RWPE1 (cell line): ENCODE measurements around the gene SSRP1.

Experiments
- CTCF ChIA-PET: fragments of 350-600 bp; sonication (Branson Sonifier 250); formaldehyde crosslinking; extraction: SDS; loops from one replicate; lab custom pipeline; 2021; lab: Yijun Ruan, JAX
- POLR2A ChIA-PET: fragments of 400-600 bp; formaldehyde crosslinking; extraction: SDS; loops from one replicate; lab custom pipeline; 2020; ENCODE audit warnings: antibody characterized with exemption; ENCODE audit not compliant: low non-redundant PET; lab: Yijun Ruan, JAX
- DNase-seq: peaks from one replicate; pipeline ENCODE4 v3.0.0; 2012; ENCODE audit warnings: low spot score
- H3K27ac ChIP-seq: fragments of 450-650 bp; 2 replicates; pipeline ENCODE4 v1.5.1; 2017
- TF ChIP-seq, protein P1 (sequence below): fragments of 450-650 bp; conservative IDR thresholded peaks from 2 replicates; pipeline ENCODE4 v1.5.1; 2017; ENCODE audit warnings: low read depth, mild to moderate bottlenecking

SSRP1 gene

DNA sequence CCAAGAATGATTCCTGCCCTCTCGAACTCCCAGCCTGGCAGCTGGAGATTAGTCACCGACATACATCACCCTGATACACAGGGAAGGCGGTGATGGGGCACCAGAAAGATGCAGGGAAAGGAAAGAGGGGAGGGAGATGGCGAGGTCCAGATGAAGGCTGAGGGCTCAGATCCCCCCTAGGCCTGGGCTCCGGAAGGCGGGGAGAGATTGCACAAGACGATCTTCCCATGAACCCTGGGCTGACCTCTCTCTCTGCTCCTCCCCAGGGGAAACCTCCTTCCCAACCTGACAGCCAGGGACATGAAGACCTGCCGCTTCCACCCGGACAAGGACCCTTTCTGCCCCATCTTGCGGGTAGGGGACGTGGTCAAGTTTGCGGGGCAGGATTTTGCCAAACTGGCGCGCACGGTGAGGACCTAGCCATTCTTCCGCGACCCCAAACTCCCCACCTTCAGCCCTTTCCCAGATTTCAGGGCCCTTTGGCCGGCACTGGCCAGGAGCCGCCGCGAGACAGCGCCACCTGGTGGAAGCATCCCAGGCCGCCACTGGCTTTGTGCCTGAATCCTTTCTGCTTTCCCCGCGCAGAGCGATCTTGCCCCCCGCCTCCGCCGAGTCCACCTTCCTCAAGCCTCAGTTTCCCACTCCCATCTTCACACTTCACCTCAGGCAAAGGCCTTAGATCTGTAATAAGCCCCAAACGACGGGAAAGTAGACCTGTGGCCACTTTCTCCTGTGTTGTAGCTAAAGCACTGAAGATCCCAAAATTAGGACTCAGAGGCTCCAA, 14.0 kb upstream of the SSRP1 start:
- POLR2A ChIA-PET: interaction anchor here (0.7 kb wide), 1 partner anchor 22 kb away, joined by 7 read pairs; no protein-coding TSS in a partner anchor
- peak; percentile 55 for DNase-seq
- CTCF ChIA-PET: interaction anchor here (0.5 to 1.0 kb wide), 13 partner anchors 11 to 1155 kb away, joined by 3 to 9 read pairs (median 3); no protein-coding TSS in a partner anchor
- H3K27ac ChIP-seq: no peak overlapping the region
- TF ChIP-seq, protein P1, sequence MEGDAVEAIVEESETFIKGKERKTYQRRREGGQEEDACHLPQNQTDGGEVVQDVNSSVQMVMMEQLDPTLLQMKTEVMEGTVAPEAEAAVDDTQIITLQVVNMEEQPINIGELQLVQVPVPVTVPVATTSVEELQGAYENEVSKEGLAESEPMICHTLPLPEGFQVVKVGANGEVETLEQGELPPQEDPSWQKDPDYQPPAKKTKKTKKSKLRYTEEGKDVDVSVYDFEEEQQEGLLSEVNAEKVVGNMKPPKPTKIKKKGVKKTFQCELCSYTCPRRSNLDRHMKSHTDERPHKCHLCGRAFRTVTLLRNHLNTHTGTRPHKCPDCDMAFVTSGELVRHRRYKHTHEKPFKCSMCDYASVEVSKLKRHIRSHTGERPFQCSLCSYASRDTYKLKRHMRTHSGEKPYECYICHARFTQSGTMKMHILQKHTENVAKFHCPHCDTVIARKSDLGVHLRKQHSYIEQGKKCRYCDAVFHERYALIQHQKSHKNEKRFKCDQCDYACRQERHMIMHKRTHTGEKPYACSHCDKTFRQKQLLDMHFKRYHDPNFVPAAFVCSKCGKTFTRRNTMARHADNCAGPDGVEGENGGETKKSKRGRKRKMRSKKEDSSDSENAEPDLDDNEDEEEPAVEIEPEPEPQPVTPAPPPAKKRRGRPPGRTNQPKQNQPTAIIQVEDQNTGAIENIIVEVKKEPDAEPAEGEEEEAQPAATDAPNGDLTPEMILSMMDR: peak; percentile 85

DNA sequence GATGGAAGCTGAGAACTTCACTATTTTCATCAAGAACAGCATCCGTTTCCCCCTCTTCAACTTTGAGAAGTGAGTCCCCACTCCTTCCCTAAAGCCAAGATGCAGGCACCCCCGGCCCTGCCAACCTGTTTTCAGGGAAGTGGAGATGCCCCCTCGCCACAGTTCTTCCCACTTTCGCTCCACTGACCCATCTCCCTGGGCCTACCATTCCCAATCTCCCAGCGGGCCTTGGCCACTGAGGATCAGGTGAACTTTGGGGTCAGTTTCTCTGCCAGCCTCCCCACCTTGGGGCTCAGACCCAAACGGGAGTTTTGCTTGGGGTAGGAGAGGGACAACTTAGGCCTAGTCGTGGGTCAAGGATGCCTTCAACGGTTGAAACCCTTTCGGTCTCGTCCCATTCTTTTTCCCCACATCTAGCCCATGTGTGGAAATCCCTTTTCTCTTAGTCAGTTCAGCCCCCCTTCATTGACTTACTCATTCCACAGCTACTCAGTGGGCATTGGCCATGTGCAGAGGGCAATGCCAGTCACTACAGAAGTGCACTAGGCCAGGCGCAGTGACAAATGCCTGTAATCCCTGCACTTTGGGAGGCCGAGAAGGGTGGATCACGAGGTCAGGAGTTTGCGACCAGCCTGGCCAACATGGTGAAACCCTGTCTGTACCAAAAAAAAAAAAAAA, 13.1 kb upstream of the SSRP1 start:
- TF ChIP-seq, protein P1: no peak
- H3K27ac ChIP-seq: no peak overlapping the region
- DNase-seq: no peak
- ChIA-PET POLR2A (interaction anchor here (0.7 kb wide), 1 partner anchor 21 kb away, joined by 7 read pairs; no protein-coding TSS in a partner anchor), CTCF (interaction anchor here (0.6 to 1.5 kb wide), 5 partner anchors 129 to 470 kb away, joined by 3 to 5 read pairs (median 3); no protein-coding TSS in a partner anchor)

DNA sequence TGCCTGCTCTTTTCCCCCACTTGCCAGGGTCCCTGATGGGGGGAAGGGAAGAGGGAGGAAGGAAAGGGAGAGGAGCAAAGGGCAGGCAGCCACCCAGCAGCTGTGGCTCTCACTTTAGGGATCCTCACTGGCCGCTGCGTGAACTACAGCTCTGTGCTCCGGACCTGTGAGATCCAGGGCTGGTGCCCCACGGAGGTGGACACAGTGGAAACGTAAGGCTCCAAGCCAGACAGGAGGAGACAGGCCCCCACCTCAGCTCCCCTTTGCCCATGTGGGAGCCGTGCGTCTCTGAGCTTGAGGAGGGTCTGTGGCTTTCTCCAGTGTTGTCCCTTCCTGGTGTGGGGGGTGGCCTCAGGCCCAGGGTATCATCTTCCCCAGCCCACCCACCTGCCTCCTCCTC, 12.4 kb upstream of the SSRP1 start:
- ChIA-PET CTCF (interaction anchor here (1.1 to 1.5 kb wide), 2 partner anchors 131 to 296 kb away, joined by 3 read pairs; no protein-coding TSS in a partner anchor), POLR2A (no interaction called here)

DNA sequence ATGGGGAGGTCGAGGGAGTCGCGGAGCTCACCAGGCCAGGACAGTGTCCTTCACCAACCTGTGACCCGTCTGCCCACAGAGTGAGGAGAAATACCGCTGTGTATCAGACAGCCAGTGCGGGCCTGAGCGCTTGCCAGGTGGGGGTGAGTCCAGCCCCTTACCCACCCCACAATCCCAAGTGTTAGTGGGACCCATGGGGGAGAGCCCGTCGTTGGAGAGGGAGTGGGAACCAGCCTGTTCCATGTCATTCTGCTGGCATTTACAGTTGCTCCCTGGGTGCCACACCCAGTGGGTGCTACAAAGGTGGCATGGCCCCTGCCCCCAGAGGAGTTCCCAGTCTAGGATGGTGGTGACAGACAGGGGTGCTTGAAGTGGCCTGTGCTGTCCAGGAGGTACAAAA, 11.6 kb upstream of the SSRP1 start:
- ChIA-PET CTCF (interaction anchor here (1.5 kb wide), 1 partner anchor 297 kb away, joined by 3 read pairs; no protein-coding TSS in a partner anchor), POLR2A (no interaction called here)
- TF ChIP-seq, protein P1: no peak
- no peak for DNase-seq
- H3K27ac ChIP-seq: no peak overlapping the region

More for the DNA sequence above, 12.4 kb upstream of the SSRP1 start:
- no peak overlapping the region for H3K27ac ChIP-seq
- DNase-seq: no peak
- TF ChIP-seq, protein P1: no peak

DNA sequence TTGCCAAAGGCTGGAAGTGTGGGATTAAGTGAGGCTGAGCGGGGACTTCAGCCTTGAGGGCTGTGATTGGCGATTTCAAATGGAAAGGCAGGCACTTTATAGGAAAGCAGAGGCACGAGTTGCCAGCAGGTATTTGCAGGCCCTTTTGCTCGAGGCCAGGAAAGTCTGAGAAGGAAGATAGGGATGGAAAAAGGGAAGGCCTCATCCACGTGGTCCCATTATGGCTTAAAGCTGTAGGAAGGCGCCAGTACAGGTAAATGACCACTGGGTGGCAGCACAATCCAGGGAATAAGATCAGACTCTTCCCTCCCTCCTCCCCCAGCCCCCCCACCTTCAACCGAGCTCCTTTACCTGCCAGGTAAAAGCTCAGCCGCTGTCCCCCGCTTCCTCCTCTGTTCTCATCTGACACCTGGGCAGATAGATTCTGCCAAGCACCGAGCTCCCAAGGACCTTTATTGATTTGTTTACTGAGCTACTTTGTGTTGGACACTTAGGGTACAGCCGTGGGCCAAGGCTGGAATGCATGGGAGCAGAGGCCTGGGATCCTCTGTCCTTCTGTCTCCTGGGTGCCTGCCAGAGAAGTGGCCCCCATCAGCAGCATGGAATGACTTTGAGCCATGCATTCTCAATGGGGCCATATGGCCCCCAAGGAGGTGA, 10.0 kb upstream of the SSRP1 start:
- no peak overlapping the region for H3K27ac ChIP-seq
- TF ChIP-seq, protein P1: peak; percentile 70
- CTCF ChIA-PET: interaction anchor here (0.5 to 1.7 kb wide), 10 partner anchors 53 to 299 kb away, joined by 3 to 13 read pairs (median 4); partner anchors contain the start of gene UBE2L6
- POLR2A ChIA-PET: no interaction called here
- DNase-seq: peak; percentile 90

DNA sequence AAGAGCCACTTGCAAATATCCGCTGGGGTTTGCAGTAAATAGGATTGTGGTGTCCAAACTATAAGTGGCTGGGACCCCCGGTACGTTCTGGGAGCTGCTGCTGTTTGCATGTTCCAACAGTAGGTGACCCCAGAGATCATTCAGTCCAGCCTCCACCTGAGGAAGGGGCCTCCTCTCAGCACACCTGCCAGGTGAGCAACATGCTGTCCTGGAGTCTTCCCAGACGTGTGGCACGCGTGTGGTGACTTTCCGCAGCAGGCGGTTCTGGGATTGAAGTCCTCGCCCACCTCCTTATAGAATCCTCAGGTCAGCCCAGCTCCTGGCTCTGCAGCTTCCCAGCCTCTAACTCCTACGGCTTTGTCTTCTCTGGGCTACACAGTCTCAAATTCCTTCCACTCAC, 9.1 kb upstream of the SSRP1 start:
- TF ChIP-seq, protein P1: no peak
- DNase-seq: no peak
- H3K27ac ChIP-seq: no peak overlapping the region
- POLR2A ChIA-PET: no interaction called here
- CTCF ChIA-PET: interaction anchor here (1.7 kb wide), 1 partner anchor 183 kb away, joined by 5 read pairs; no protein-coding TSS in a partner anchor
